Endodermal cell (in vitro differentiated cells): ENCODE measurements around the gene TRAT1. TPM values are rescaled to one million over a fixed set of nuclear protein-coding genes. Genes with fewer than 3 reads are reported as not detected.

ENCODE experiments used
- DNase-seq: peaks from one replicate; pipeline ENCODE4 v3.0.0-alpha.2; 2017
- H3K27ac ChIP-seq: 2 replicates; pipeline ENCODE4 v1.5.1; 2013; ENCODE audit warnings: mild to moderate bottlenecking, low read depth, low read length, moderate library complexity
- H3K27me3 ChIP-seq: 2 replicates; pipeline ENCODE4 v1.6.1; 2013; ENCODE audit warnings: mild to moderate bottlenecking, low read length, moderate library complexity; ENCODE audit not compliant: insufficient read depth, control insufficient read depth, poor library complexity, severe bottlenecking
- H3K36me3 ChIP-seq: 2 replicates; pipeline ENCODE4 v1.7.0; 2013; ENCODE audit warnings: mild to moderate bottlenecking, low read length, moderate library complexity; ENCODE audit not compliant: control insufficient read depth, insufficient read depth
- H3K4me1 ChIP-seq: one replicate; pipeline ENCODE4 v1.7.0; 2013; ENCODE audit warnings: low read length; ENCODE audit not compliant: control insufficient read depth, insufficient read depth
- H3K4me3 ChIP-seq: 2 replicates; pipeline ENCODE4 v1.5.1; 2013; ENCODE audit warnings: mild to moderate bottlenecking, low read length, moderate library complexity
- H3K9ac ChIP-seq: 2 replicates; pipeline ENCODE4 v1.6.1; 2013; ENCODE audit warnings: mild to moderate bottlenecking, low read length, moderate library complexity; ENCODE audit not compliant: poor library complexity, severe bottlenecking; ENCODE audit errors: extremely low read depth
- H3K9me3 ChIP-seq: 2 replicates; pipeline ENCODE4 v1.6.1; 2013; ENCODE audit warnings: mild to moderate bottlenecking, low read length, moderate library complexity; ENCODE audit not compliant: control insufficient read depth
- H3K27ac Mint-ChIP-seq: 2 replicates; pipeline ENCODE4 v1.8.0; 2020; ENCODE audit warnings: mixed read lengths
- H3K27me3 Mint-ChIP-seq: 2 replicates; pipeline ENCODE4 v1.8.0; 2021; ENCODE audit warnings: mild to moderate bottlenecking, mixed read lengths; ENCODE audit not compliant: insufficient read depth
- H3K36me3 Mint-ChIP-seq: 2 replicates; pipeline ENCODE4 v1.8.0; 2020; ENCODE audit warnings: low read depth, mixed read lengths
- H3K4me1 Mint-ChIP-seq: 2 replicates; pipeline ENCODE4 v1.8.0; 2020; ENCODE audit warnings: mixed read lengths
- H3K4me3 Mint-ChIP-seq: 2 replicates; pipeline ENCODE4 v1.8.0; 2020; ENCODE audit warnings: mild to moderate bottlenecking, moderate library complexity, mixed read lengths
- H3K9me3 Mint-ChIP-seq: 2 replicates; pipeline ENCODE4 v1.8.0; 2020; ENCODE audit warnings: mild to moderate bottlenecking, mixed read lengths
- WGBS, 2 experiments: methylation state at CpG; one replicate each; pipeline versions ENCODE4 v1.1.5 to v1.1.7; 2013; ENCODE audit warnings: missing lambda C conversion rate in 2 of 2, mixed read lengths in 1 of 2; ENCODE audit not compliant: insufficient coverage in 1 of 2, insufficient read length in 1 of 2; 5-methylcytosine and 5-hydroxymethylcytosine counted together
- total RNA-seq, 2 donors: library from RNA; stranded (reverse); fragmentation: NEBNext Ultra II Directional in 1 of 2; extraction: Animal tissue kit (Norgen Biotek cat#: 25700) in 1 of 2; gene quantifications; 2 replicates in 1 of 2; 3 replicates in 1 of 2; pipeline ENCODE4 v1.2.1, GENCODE V29; 2021
- TF ChIP-seq, protein P1 (sequence below): fragments of 200-600 bp; sonication (generic); conservative IDR thresholded peaks from 2 replicates; pipeline ENCODE4 v1.5.0; 2021; ENCODE audit warnings: antibody characterized with exemption, mild to moderate bottlenecking

The TRAT1 gene
- total RNA-seq, 2 donors from 2014 or later, result not detected

DNA sequence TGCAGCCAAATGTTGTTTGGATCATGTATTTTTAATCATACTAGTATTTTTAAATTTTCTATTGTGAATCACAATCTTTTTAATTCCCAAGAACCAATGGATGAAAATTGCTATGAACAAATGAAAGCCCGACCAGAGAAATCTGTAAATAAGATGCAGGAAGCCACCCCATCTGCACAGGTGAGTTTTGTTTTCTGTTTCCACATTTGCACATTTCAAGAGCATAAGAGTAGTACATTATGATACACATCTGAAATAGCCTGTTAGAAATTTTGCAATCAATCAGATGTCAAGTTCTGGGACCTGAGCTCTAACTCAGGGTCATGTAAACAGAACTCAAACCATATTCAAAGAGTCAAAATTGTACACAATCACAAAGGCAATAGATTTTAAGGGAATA lies 26.5 kb downstream of the TRAT1 start:
- WGBS, 2 experiments, result 79% methylated on average over 1 of the region's 1 CpG; no CpG with 5 or more reads in 1 of the 2 experiments
- Mint-ChIP-seq H3K27me3 (no peaks in the 10 kb centered on the region), H3K4me1 (no peaks in the 10 kb centered on the region), H3K9me3 (no peaks in the 10 kb centered on the region), H3K27ac (no peak overlapping the region), H3K36me3 (no peaks in the 10 kb centered on the region), H3K4me3 (no peak overlapping the region)
- no peaks in the 10 kb centered on the region for H3K4me1 ChIP-seq
- no peak overlapping the region for H3K4me3 ChIP-seq
- no peaks in the 10 kb centered on the region for H3K9me3 ChIP-seq
- TF ChIP-seq, protein P1, sequence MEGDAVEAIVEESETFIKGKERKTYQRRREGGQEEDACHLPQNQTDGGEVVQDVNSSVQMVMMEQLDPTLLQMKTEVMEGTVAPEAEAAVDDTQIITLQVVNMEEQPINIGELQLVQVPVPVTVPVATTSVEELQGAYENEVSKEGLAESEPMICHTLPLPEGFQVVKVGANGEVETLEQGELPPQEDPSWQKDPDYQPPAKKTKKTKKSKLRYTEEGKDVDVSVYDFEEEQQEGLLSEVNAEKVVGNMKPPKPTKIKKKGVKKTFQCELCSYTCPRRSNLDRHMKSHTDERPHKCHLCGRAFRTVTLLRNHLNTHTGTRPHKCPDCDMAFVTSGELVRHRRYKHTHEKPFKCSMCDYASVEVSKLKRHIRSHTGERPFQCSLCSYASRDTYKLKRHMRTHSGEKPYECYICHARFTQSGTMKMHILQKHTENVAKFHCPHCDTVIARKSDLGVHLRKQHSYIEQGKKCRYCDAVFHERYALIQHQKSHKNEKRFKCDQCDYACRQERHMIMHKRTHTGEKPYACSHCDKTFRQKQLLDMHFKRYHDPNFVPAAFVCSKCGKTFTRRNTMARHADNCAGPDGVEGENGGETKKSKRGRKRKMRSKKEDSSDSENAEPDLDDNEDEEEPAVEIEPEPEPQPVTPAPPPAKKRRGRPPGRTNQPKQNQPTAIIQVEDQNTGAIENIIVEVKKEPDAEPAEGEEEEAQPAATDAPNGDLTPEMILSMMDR, result no peak
- no peak overlapping the region for H3K27ac ChIP-seq
- no peak overlapping the region for H3K9ac ChIP-seq
- DNase-seq, result no peak
- no peaks in the 10 kb centered on the region for H3K36me3 ChIP-seq
- H3K27me3 ChIP-seq, result no peaks in the 10 kb centered on the region

DNA sequence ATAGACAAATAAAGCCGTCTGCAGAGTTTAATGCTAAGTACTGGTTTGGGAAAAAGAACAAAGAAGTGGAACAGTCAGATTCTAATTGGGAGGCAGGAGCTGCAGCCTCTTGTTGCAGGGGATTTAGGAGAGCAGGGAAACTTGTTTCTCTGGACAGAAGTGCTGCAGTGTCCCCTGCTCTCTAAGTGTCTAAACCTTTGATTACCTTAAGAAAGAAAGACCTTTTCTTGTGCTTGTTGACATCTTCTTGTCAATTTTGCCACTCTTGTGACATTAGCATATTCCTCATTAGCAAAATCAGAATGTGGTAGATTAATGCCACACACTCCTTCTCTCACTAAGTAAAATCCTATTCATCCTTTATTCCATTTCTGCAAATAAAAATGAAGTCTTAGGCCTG lies 38.8 kb downstream of the TRAT1 start:
- Histone ChIP-seq H3K4me3 (no peak overlapping the region), H3K36me3 (no peaks in the 10 kb centered on the region), H3K9me3 (no peaks in the 10 kb centered on the region), H3K9ac (no peak overlapping the region), H3K27me3 (no peaks in the 10 kb centered on the region), H3K4me1 (no peaks in the 10 kb centered on the region), H3K27ac (no peak overlapping the region)
- Mint-ChIP-seq H3K9me3 (peaks cover 3% of the 10 kb centered on the region), H3K27me3 (no peaks in the 10 kb centered on the region), H3K36me3 (no peaks in the 10 kb centered on the region), H3K4me1 (peaks cover 3% of the 10 kb centered on the region), H3K4me3 (no peak overlapping the region), H3K27ac (no peak overlapping the region)
- WGBS, 2 experiments, result 29 to 71% methylated on average over 1 of the region's 1 CpG
- DNase-seq, result no peak
- TF ChIP-seq, protein P1, result no peak

DNA sequence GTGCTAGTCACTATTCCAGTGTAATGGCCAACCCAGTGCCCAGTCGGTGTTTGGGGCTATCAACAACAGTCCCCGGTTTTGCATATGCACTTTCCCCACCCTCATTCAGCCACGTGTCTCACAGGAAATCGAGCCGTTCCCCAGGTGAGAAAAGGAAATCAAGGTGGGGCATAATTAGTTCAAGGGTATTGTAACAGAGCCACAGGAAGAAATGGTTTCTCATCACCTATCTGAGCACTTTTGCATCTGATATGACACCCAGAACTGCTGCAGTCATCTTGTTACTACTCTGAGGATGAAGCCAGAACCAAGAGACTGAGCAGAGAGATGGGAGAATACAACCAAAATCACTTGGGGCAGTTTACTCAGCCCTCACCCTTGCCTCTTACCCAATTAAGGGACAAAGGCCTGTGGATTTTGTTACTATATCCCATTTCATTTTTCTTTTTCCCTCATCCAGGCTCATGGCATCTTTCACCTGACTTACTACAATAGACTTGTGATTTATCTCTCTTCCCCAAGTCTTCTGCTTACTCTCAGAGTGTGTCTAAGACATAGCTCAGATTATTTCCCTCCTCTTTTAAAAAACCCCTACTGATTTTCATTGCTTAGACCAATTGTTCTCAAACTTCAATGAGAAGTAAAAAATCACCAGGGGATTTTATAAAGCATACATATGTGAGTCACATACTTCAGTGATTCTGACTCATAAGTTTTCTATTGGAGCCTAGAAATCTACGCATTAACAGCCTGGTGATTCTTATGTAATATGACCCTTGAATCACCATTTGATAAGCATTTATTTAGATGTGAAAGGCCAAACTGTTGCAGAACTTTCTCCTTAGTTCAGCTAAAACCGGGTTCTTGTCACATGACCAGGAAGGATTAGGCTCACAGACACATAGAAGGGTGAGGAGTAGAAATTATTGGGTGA lies 40.5 kb downstream of the TRAT1 start:
- 80 to 83% methylated on average over 7 of the region's 7 CpGs for WGBS, 2 experiments
- H3K27me3 Mint-ChIP-seq, result no peaks in the 10 kb centered on the region
- H3K27ac ChIP-seq, result no peak overlapping the region
- no peak overlapping the region for H3K27ac Mint-ChIP-seq
- H3K4me3 Mint-ChIP-seq, result no peak overlapping the region
- DNase-seq, result no peak
- H3K27me3 ChIP-seq, result no peaks in the 10 kb centered on the region
- H3K4me1 ChIP-seq, result no peaks in the 10 kb centered on the region
- peaks cover 3% of the 10 kb centered on the region for H3K4me1 Mint-ChIP-seq
- no peaks in the 10 kb centered on the region for H3K9me3 ChIP-seq
- H3K9ac ChIP-seq, result no peak overlapping the region
- H3K36me3 ChIP-seq, result no peaks in the 10 kb centered on the region
- H3K9me3 Mint-ChIP-seq, result peaks cover 3% of the 10 kb centered on the region
- no peak overlapping the region for H3K4me3 ChIP-seq
- TF ChIP-seq, protein P1, result no peak
- H3K36me3 Mint-ChIP-seq, result no peaks in the 10 kb centered on the region
